Measurements from ENCODE around the gene HIBADH. TPM values are rescaled to one million over a fixed set of nuclear protein-coding genes. Genes with fewer than 3 reads are reported as not detected.

HIBADH gene
- 10 to 100 TPM; 21.7 to 30.7 TPM for total RNA-seq

DNA sequence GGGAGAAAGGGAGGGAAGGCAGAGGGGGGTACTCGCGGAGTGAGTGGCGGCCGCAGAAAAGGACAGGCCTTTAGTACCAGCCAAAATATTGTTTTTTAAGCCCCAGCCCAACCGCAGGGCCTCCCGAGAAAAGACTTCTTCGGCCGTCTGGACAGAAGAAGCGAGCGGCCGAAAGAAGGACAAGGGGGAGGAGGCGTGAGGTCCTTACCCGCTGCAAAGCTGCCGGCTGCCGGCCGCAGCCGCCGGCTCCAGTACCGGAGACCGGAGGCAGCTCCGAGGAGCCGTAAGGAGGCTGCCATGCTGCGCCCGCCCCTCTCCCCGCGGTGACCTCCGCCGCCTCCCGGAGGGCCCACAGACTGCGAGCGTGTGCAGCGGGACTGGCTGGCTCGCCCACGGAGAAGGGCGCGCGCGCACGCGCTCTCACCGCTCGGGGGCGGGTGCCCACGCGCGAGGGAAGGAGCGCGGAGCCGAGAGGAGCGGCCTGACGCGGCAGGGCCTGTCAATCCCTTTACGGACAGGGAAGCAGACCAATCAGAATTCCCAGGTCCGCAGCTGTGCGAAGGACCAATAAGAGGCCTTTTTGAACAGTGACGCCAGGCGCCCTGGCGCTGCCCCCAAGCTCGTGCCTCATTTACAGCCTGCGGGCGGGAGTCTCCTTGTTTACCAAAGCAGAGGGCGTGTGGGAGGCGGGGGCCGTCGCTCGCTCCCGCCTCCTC is at the start of gene HIBADH:
TSS of gene HIBADH (minus strand) at position 394 of the 716 bp plus-strand sequence. CDS start at position 299, 95 bp downstream.
- H3K9me3 ChIP-seq = no peaks in the 10 kb centered on the region
- H3K27me3 ChIP-seq (replicated peaks; ENCODE audit: insufficient read depth) = no peaks in the 10 kb centered on the region
- ATAC-seq (ENCODE audit: insufficient number of reproducible peaks, low FRiP score, low read depth) = peak; percentile 99
- peak; percentile 96 for DNase-seq (ENCODE audit: low spot score)
- TF ChIP-seq, protein P1, sequence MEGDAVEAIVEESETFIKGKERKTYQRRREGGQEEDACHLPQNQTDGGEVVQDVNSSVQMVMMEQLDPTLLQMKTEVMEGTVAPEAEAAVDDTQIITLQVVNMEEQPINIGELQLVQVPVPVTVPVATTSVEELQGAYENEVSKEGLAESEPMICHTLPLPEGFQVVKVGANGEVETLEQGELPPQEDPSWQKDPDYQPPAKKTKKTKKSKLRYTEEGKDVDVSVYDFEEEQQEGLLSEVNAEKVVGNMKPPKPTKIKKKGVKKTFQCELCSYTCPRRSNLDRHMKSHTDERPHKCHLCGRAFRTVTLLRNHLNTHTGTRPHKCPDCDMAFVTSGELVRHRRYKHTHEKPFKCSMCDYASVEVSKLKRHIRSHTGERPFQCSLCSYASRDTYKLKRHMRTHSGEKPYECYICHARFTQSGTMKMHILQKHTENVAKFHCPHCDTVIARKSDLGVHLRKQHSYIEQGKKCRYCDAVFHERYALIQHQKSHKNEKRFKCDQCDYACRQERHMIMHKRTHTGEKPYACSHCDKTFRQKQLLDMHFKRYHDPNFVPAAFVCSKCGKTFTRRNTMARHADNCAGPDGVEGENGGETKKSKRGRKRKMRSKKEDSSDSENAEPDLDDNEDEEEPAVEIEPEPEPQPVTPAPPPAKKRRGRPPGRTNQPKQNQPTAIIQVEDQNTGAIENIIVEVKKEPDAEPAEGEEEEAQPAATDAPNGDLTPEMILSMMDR (IDR thresholded peaks at IDR 0.05) = no peak
- peaks cover 5 to 16% of the 10 kb centered on the region in 2 donors for H3K4me1 ChIP-seq (ENCODE audit: control insufficient read depth in 1 of 2, low read depth in 2 of 2)
- H3K27ac ChIP-seq = peak within 1 kb of the TSS; percentile 84
- H3K36me3 ChIP-seq = no peaks in the 10 kb centered on the region
- peak within 1 kb of the TSS; percentile 92 for H3K4me3 ChIP-seq

GRCh38 chr7:27712217-27712616 is 49.5 kb upstream of the HIBADH start:
- Histone ChIP-seq H3K4me3 (no peak overlapping the region), H3K27me3 (replicated peaks; ENCODE audit: insufficient read depth) (no peaks in the 10 kb centered on the region), H3K36me3 (no peaks in the 10 kb centered on the region), H3K9me3 (no peaks in the 10 kb centered on the region), H3K27ac (no peak overlapping the region), H3K4me1 (ENCODE audit: control insufficient read depth in 1 of 2, low read depth in 2 of 2) (peaks cover 0 to 14% of the 10 kb centered on the region in 2 donors)
- TF ChIP-seq, protein P1 (IDR thresholded peaks at IDR 0.05) = no peak
- no peak for ATAC-seq (ENCODE audit: insufficient number of reproducible peaks, low FRiP score, low read depth)
- DNase-seq (ENCODE audit: low spot score) = no peak

- Histone ChIP-seq H3K4me1 (ENCODE audit: control insufficient read depth in 1 of 2, low read depth in 2 of 2) (peaks cover 0 to 14% of the 10 kb centered on the region in 2 donors), H3K4me3 (no peak overlapping the region), H3K9me3 (no peaks in the 10 kb centered on the region), H3K27ac (no peak overlapping the region), H3K27me3 (replicated peaks; ENCODE audit: insufficient read depth) (no peaks in the 10 kb centered on the region), H3K36me3 (no peaks in the 10 kb centered on the region)
- DNase-seq (ENCODE audit: low spot score) (no peak), ATAC-seq (ENCODE audit: insufficient number of reproducible peaks, low FRiP score, low read depth) (no peak)
- TF ChIP-seq, protein P1 (IDR thresholded peaks at IDR 0.05) = no peak
These were observed 46.7 kb upstream of the HIBADH start for GRCh38 chr7:27709137-27710075.

GRCh38 chr7:27708485-27708884 is 45.8 kb upstream of the HIBADH start:
- H3K27ac ChIP-seq = no peak overlapping the region
- no peaks in the 10 kb centered on the region for H3K36me3 ChIP-seq
- H3K9me3 ChIP-seq = no peaks in the 10 kb centered on the region
- TF ChIP-seq, protein P1 (IDR thresholded peaks at IDR 0.05) = no peak
- DNase-seq (ENCODE audit: low spot score) (no peak), ATAC-seq (ENCODE audit: insufficient number of reproducible peaks, low FRiP score, low read depth) (no peak)
- H3K4me1 ChIP-seq (ENCODE audit: control insufficient read depth in 1 of 2, low read depth in 2 of 2) = peaks cover 0 to 14% of the 10 kb centered on the region in 2 donors
- H3K4me3 ChIP-seq = no peak overlapping the region
- no peaks in the 10 kb centered on the region for H3K27me3 ChIP-seq (replicated peaks; ENCODE audit: insufficient read depth)

GRCh38 chr7:27705200-27705594 is 42.5 kb upstream of the HIBADH start:
- TF ChIP-seq, protein P1 (IDR thresholded peaks at IDR 0.05) = no peak
- no peak overlapping the region for H3K27ac ChIP-seq
- no peaks in the 10 kb centered on the region for H3K36me3 ChIP-seq
- no peak overlapping the region for H3K4me3 ChIP-seq
- ATAC-seq (ENCODE audit: insufficient number of reproducible peaks, low FRiP score, low read depth) = no peak
- no peak for DNase-seq (ENCODE audit: low spot score)
- H3K27me3 ChIP-seq (replicated peaks; ENCODE audit: insufficient read depth) = no peaks in the 10 kb centered on the region
- H3K9me3 ChIP-seq = no peaks in the 10 kb centered on the region
- peaks cover 0 to 14% of the 10 kb centered on the region in 2 donors for H3K4me1 ChIP-seq (ENCODE audit: control insufficient read depth in 1 of 2, low read depth in 2 of 2)

All from thoracic aorta (tissue), 2 donors.